CD14-positive monocyte (primary cell): ENCODE data around the gene NSMF. TPM values are rescaled to one million over a fixed set of nuclear protein-coding genes. Genes with fewer than 3 reads are reported as not detected.
A peak's percentile ranks its signal among the peaks of the same experiment; 100 is the strongest.
"Not testable (repeated sequence)": the region's sequence is repeated elsewhere in the genome, so short reads cannot be mapped to it uniquely, and the experiment has no call there.

Source experiments
- DNase-seq, 3 donors: peaks; one replicate each; pipeline ENCODE4 v3.0.0-alpha.2; 2011 to 2022
- H2AFZ ChIP-seq: 2 replicates; pipeline ENCODE4 v1.6.0; 2012; ENCODE audit warnings: mild to moderate bottlenecking, low read depth, low read length, inconsistent platforms; ENCODE audit not compliant: insufficient read depth, poor library complexity, severe bottlenecking
- H3K27ac ChIP-seq, 2 donors: 1 replicate in 1 of 2; 2 replicates in 1 of 2; pipeline ENCODE4 v1.5.1; 2012 to 2013; ENCODE audit warnings: low read length in 2 of 2, control low read depth in 1 of 2, inconsistent platforms in 1 of 2, low read depth in 1 of 2, mild to moderate bottlenecking in 1 of 2
- H3K27me3 ChIP-seq, 2 donors: one replicate each; pipeline versions ENCODE4 v1.6.0 to v1.6.1; 2011 to 2013; ENCODE audit warnings: low read length in 2 of 2; ENCODE audit not compliant: control insufficient read depth in 2 of 2, insufficient read depth in 2 of 2
- H3K36me3 ChIP-seq, 2 donors: replicated peaks in 1 of 2; 1 replicate in 1 of 2; 2 replicates in 1 of 2; pipeline versions ENCODE4 v1.5.1 to v1.6.1; 2012 to 2013; ENCODE audit warnings: low read length in 2 of 2, control low read depth in 1 of 2, inconsistent platforms in 1 of 2, mild to moderate bottlenecking in 1 of 2; ENCODE audit not compliant: insufficient read depth in 2 of 2, control insufficient read depth in 1 of 2
- H3K4me1 ChIP-seq, 2 donors: 1 replicate in 1 of 2; 2 replicates in 1 of 2; pipeline versions ENCODE4 v1.5.1 to v1.6.1; 2012 to 2013; ENCODE audit warnings: low read length in 2 of 2, control low read depth in 1 of 2, inconsistent platforms in 1 of 2, mild to moderate bottlenecking in 1 of 2, moderate library complexity in 1 of 2; ENCODE audit not compliant: insufficient read depth in 2 of 2, control insufficient read depth in 1 of 2
- H3K4me2 ChIP-seq: replicated peaks from 2 replicates; pipeline ENCODE3; 2012; ENCODE audit warnings: low read length, moderate library complexity, mild to moderate bottlenecking; ENCODE audit not compliant: poor library complexity, severe bottlenecking; ENCODE audit errors: extremely low read depth
- H3K4me3 ChIP-seq, 3 experiments: fragments of 200-600 bp in 1 of 3; sonication (generic) in 1 of 3; replicated peaks in 1 of 3; 1 replicate in 2 of 3; 2 replicates in 1 of 3; pipeline ENCODE4 v1.5.1; 2011 to 2013; ENCODE audit warnings: low read length in 3 of 3, mild to moderate bottlenecking in 3 of 3, control low read depth in 2 of 3, low read depth in 2 of 3, inconsistent platforms in 1 of 3, moderate library complexity in 1 of 3
- H3K79me2 ChIP-seq: 2 replicates; pipeline ENCODE4 v1.6.0; 2012; ENCODE audit warnings: mild to moderate bottlenecking, control low read depth, inconsistent platforms, low read length, moderate library complexity; ENCODE audit not compliant: insufficient read depth
- H3K9ac ChIP-seq: 2 replicates; pipeline ENCODE4 v1.6.0; 2017; ENCODE audit warnings: low read length, mild to moderate bottlenecking; ENCODE audit not compliant: insufficient read depth, poor library complexity, severe bottlenecking
- H3K9me3 ChIP-seq, 2 donors: replicated peaks in 1 of 2; 1 replicate in 1 of 2; 2 replicates in 1 of 2; pipeline versions ENCODE4 v1.5.1 to v1.6.1; 2012 to 2013; ENCODE audit warnings: low read length in 2 of 2, control low read depth in 1 of 2; ENCODE audit not compliant: control insufficient read depth in 1 of 2, insufficient read depth in 1 of 2
- H4K20me1 ChIP-seq: 2 replicates; pipeline ENCODE4 v1.6.0; 2012; ENCODE audit warnings: mild to moderate bottlenecking, low read length, control low read depth, moderate library complexity; ENCODE audit not compliant: insufficient read depth
- H3K27ac Mint-ChIP-seq, 7 donors: one replicate each; pipeline ENCODE4 v1.8.0; 2020; ENCODE audit warnings: mild to moderate bottlenecking in 7 of 7, mixed read lengths in 7 of 7, moderate library complexity in 6 of 7, inconsistent platforms in 2 of 7
- H3K27me3 Mint-ChIP-seq, 3 donors: one replicate each; pipeline ENCODE4 v1.8.0; 2021 to 2022; ENCODE audit warnings: low read depth in 3 of 3, mild to moderate bottlenecking in 3 of 3, mixed read lengths in 3 of 3, moderate library complexity in 3 of 3, inconsistent platforms in 1 of 3
- H3K36me3 Mint-ChIP-seq, 2 donors: one replicate each; pipeline ENCODE4 v1.8.0; 2020; ENCODE audit warnings: mixed read lengths in 2 of 2, inconsistent platforms in 1 of 2, mild to moderate bottlenecking in 1 of 2
- H3K4me1 Mint-ChIP-seq: one replicate; pipeline ENCODE4 v1.8.0; 2020; ENCODE audit warnings: mild to moderate bottlenecking, mixed read lengths
- H3K4me3 Mint-ChIP-seq, 2 donors: one replicate each; pipeline ENCODE4 v1.8.0; 2020; ENCODE audit warnings: mild to moderate bottlenecking in 2 of 2, mixed read lengths in 2 of 2, moderate library complexity in 1 of 2
- H3K9me3 Mint-ChIP-seq, 7 donors: one replicate each; pipeline ENCODE4 v1.8.0; 2020 to 2022; ENCODE audit warnings: mixed read lengths in 7 of 7, mild to moderate bottlenecking in 6 of 7, moderate library complexity in 6 of 7, inconsistent platforms in 2 of 7
- WGBS: methylation state at CpG from one replicate; pipeline ENCODE4 v1.1.5; 2013; ENCODE audit warnings: missing lambda C conversion rate; ENCODE audit not compliant: insufficient coverage; 5-methylcytosine and 5-hydroxymethylcytosine counted together
- intact Hi-C, 2 donors: fragments of 100-400 bp; cut with micrococcal nuclease; formaldehyde crosslinking; loops; one replicate each; pipeline versions ENCODE4 v1.15.0 to v1.15.1; 2023
- polyA plus RNA-seq, 3 donors: library from polyadenylated mRNA; depleted of rRNA in 1 of 3; unstranded in 2 of 3; stranded (reverse) in 1 of 3; fragments of 300-500 nt in 2 of 3; fragments of >200 nt in 1 of 3; fragmentation: Illumina TruSeq in 2 of 3; gene quantifications; 1 replicate in 2 of 3; 2 replicates in 1 of 3; pipeline ENCODE4 v1.2.3, GENCODE V29; 2012 to 2021
- TF ChIP-seq, protein P1 (sequence below): fragments of 200-600 bp; IDR thresholded peaks from one replicate; pipeline ENCODE4 v1.8.0; 2022; ENCODE audit warnings: antibody characterized with exemption, mild to moderate bottlenecking

NSMF gene
- polyA plus RNA-seq, 3 donors = 4.6 to 68.4 (median 5.3) TPM

GRCh38 chr9:137467896-137468295 is 8.8 kb upstream of the NSMF start:
- TF ChIP-seq, protein P1, sequence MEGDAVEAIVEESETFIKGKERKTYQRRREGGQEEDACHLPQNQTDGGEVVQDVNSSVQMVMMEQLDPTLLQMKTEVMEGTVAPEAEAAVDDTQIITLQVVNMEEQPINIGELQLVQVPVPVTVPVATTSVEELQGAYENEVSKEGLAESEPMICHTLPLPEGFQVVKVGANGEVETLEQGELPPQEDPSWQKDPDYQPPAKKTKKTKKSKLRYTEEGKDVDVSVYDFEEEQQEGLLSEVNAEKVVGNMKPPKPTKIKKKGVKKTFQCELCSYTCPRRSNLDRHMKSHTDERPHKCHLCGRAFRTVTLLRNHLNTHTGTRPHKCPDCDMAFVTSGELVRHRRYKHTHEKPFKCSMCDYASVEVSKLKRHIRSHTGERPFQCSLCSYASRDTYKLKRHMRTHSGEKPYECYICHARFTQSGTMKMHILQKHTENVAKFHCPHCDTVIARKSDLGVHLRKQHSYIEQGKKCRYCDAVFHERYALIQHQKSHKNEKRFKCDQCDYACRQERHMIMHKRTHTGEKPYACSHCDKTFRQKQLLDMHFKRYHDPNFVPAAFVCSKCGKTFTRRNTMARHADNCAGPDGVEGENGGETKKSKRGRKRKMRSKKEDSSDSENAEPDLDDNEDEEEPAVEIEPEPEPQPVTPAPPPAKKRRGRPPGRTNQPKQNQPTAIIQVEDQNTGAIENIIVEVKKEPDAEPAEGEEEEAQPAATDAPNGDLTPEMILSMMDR = no peak
- no peak for DNase-seq
- no peak overlapping the region for H3K4me2 ChIP-seq
- H3K4me1 Mint-ChIP-seq = peaks cover 5% of the 10 kb centered on the region
- H3K9me3 Mint-ChIP-seq = peaks cover 2 to 10% (median 7%) of the 10 kb centered on the region in 7 donors
- no peaks in the 10 kb centered on the region for H3K79me2 ChIP-seq
- no peak overlapping the region for H3K27ac Mint-ChIP-seq
- intact Hi-C loops = loop anchor here in 1 of 2 donors (10.0 kb wide), 1 partner anchor 137 kb away; the partner anchor contains the start of gene ARRDC1
- WGBS = 93% methylated on average over 4 of the region's 7 CpGs
- H3K36me3 ChIP-seq = no peaks in the 10 kb centered on the region
- H3K4me1 ChIP-seq = no peaks in the 10 kb centered on the region
- no peak overlapping the region for H2AFZ ChIP-seq
- H3K36me3 Mint-ChIP-seq = no peaks in the 10 kb centered on the region
- H3K9ac ChIP-seq = no peak overlapping the region
- H4K20me1 ChIP-seq = no peaks in the 10 kb centered on the region
- H3K4me3 Mint-ChIP-seq = no peak overlapping the region
- peaks cover 8 to 17% (median 16%) of the 10 kb centered on the region in 3 donors for H3K27me3 Mint-ChIP-seq
- H3K4me3 ChIP-seq = no peak overlapping the region
- no peaks in the 10 kb centered on the region for H3K27me3 ChIP-seq
- H3K9me3 ChIP-seq = peaks cover 2 to 4% of the 10 kb centered on the region in 2 donors
- no peak overlapping the region for H3K27ac ChIP-seq

DNA sequence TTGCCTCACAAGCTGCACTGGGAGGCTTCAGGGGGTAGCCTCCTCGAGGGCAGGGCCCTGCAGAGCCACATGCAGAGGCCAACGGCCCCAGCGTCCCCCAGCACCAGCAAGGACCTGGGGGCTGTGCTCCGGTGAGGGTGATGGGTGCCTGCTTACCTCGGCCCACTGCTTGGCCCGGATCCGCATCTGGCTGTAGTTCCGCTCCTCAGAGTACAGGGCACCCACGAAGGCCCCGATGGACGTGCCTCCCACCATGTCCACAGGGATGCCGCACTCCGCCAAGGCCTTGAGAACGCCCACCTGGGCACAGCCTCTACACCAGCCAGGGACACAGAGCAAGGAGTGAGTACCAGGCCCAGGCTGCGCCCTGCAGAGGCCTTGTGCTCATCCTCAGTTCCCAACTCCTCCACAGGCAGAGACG is 8.0 kb upstream of the NSMF start:
- Histone ChIP-seq H2AFZ (no peak overlapping the region), H4K20me1 (no peaks in the 10 kb centered on the region), H3K9ac (no peak overlapping the region), H3K9me3 (peaks cover 5 to 7% of the 10 kb centered on the region in 2 donors), H3K4me2 (no peak overlapping the region), H3K79me2 (no peaks in the 10 kb centered on the region), H3K4me1 (peaks cover 0 to 1% of the 10 kb centered on the region in 2 donors), H3K27ac (no peak overlapping the region), H3K4me3 (no peak overlapping the region), H3K27me3 (peaks cover 0 to 7% of the 10 kb centered on the region in 2 donors), H3K36me3 (no peaks in the 10 kb centered on the region)
- intact Hi-C loops = loop anchor here in 1 of 2 donors (10.0 kb wide), 1 partner anchor 138 kb away; the partner anchor contains the start of gene ARRDC1
- H3K9me3 Mint-ChIP-seq = peaks cover 0 to 7% (median under 1%) of the 10 kb centered on the region in 7 donors
- DNase-seq = no peak
- peaks cover 5% of the 10 kb centered on the region for H3K4me1 Mint-ChIP-seq
- peaks cover 14 to 19% (median 14%) of the 10 kb centered on the region in 3 donors for H3K27me3 Mint-ChIP-seq
- 99% methylated on average over 16 of the region's 16 CpGs for WGBS
- peak overlapping the region in 1 of 7 donors; percentile 63 for H3K27ac Mint-ChIP-seq
- H3K4me3 Mint-ChIP-seq = no peak overlapping the region
- TF ChIP-seq, protein P1 = no peak
- no peaks in the 10 kb centered on the region for H3K36me3 Mint-ChIP-seq

DNA sequence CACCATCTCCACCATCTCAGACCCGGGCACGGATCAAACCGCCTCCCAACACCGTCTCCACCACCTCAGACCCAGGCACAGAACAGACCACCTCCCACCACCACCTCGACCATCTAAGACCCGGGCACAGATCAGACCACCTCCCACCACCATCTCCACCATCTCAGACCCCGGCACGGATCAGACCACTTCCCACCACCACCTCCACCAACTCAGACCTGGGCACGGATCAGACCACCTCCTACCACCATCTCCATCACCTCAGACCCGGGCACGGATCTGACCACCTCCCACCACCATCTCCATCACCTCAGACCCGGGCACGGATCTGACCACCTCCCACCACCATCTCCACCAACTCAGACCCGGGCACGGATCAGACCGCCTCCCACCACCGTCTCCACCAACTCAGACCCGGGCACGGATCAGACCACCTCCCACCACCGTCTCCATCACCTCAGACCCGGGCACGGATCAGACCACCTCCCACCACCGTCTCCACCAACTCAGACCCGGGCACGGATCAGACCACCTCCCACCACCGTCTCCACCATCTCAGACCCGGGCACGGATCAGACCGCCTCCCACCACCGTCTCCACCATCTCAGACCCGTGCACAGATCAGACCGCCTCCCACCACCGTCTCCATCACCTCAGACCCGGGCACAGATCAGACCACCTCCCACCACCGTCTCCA is 7.4 kb upstream of the NSMF start:
- H3K4me2 ChIP-seq, H3K4me3 ChIP-seq, H3K4me1 ChIP-seq, H3K36me3 ChIP-seq, H3K4me1 Mint-ChIP-seq, DNase-seq, H3K9ac ChIP-seq, H3K27ac ChIP-seq, H3K79me2 ChIP-seq, H3K36me3 Mint-ChIP-seq, H2AFZ ChIP-seq, H4K20me1 ChIP-seq: not testable (repeated sequence)
- intact Hi-C loops = loop anchor here in 1 of 2 donors (10.0 kb wide), 1 partner anchor 138 kb away; the partner anchor contains the start of gene ARRDC1
- H3K9me3 Mint-ChIP-seq = peaks cover 0 to 12% (median 7%) of the 10 kb centered on the region in 7 donors
- peak overlapping the region in 1 of 2 donors; percentile 8 for H3K4me3 Mint-ChIP-seq
- peak overlapping the region in 1 of 7 donors; percentile 44 for H3K27ac Mint-ChIP-seq
- peaks cover 11 to 13% of the 10 kb centered on the region in 2 donors for H3K9me3 ChIP-seq
- 97% methylated on average over 31 of the region's 35 CpGs for WGBS
- peaks cover 17 to 26% (median 19%) of the 10 kb centered on the region in 3 donors for H3K27me3 Mint-ChIP-seq
- peaks cover 0 to 13% of the 10 kb centered on the region in 2 donors for H3K27me3 ChIP-seq
